NB4 (cell line): ENCODE results near the gene NSMF.
A peak's percentile ranks its signal among the peaks of the same experiment; 100 is the strongest.

ENCODE experiments used
- DNase-seq: peaks from one replicate; pipeline ENCODE4 v3.0.0; 2010; ENCODE audit warnings: low read depth
- H3K4me3 ChIP-seq: one replicate; pipeline ENCODE4 v1.5.1; 2011; ENCODE audit warnings: mild to moderate bottlenecking, low read depth, low read length, moderate library complexity
- MAX ChIP-seq: IDR thresholded peaks from 2 replicates; pipeline ENCODE4 v1.6.1; 2011; ENCODE audit warnings: low read depth, low read length
- MYC ChIP-seq: IDR thresholded peaks from 2 replicates; pipeline ENCODE4 v1.6.1; 2011; ENCODE audit warnings: low read depth, low read length
- POLR2A ChIP-seq: IDR thresholded peaks from 2 replicates; pipeline ENCODE4 v1.6.1; 2011; ENCODE audit warnings: mild to moderate bottlenecking; ENCODE audit not compliant: insufficient read length; ENCODE audit errors: extremely low read depth
- TF ChIP-seq, protein P1 (sequence below): IDR thresholded peaks from one replicate; pipeline ENCODE4 v1.5.1; 2012; ENCODE audit warnings: low read depth, low read length

Gene NSMF

GRCh38 chr9:137492464-137493363, 33.6 kb upstream of the NSMF start:
- TF ChIP-seq MAX (no peak), POLR2A (no peak), MYC (no peak)
- TF ChIP-seq, protein P1, sequence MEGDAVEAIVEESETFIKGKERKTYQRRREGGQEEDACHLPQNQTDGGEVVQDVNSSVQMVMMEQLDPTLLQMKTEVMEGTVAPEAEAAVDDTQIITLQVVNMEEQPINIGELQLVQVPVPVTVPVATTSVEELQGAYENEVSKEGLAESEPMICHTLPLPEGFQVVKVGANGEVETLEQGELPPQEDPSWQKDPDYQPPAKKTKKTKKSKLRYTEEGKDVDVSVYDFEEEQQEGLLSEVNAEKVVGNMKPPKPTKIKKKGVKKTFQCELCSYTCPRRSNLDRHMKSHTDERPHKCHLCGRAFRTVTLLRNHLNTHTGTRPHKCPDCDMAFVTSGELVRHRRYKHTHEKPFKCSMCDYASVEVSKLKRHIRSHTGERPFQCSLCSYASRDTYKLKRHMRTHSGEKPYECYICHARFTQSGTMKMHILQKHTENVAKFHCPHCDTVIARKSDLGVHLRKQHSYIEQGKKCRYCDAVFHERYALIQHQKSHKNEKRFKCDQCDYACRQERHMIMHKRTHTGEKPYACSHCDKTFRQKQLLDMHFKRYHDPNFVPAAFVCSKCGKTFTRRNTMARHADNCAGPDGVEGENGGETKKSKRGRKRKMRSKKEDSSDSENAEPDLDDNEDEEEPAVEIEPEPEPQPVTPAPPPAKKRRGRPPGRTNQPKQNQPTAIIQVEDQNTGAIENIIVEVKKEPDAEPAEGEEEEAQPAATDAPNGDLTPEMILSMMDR = no peak
- peak; percentile 56 for DNase-seq
- H3K4me3 ChIP-seq = no peak overlapping the region

DNA sequence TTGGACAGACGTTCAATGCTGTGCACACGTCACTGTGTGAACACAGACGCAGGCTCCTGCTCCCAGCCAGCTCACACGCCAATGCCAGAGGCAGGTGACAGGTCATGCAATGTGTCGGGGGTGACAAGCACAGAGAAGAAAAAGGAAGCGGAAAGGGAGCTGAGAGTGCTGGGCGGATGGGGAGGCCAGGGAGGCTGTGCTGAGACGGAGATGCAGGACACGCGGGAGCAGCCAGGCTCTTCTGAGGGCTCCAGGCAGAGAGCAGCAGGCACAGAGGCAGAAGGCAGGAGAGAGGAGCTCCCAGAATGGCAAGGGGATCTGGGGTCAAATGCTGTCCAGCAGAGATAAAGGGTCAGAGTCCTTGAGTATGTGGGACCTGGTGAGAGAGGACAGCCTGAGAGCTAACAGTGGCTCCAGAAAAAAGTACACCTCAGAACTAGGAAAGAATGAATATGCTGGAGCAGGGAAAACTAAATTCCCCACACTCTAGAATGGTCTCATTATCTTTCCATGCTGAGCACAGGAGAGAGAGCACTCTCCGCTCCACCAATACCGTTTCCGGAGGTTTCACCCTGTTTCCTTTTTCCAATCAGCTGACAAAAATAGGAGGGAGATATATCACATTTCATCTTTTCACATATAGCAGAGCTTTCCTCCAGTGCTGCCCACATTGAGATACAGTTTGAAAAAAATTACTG, 32.8 kb upstream of the NSMF start:
- TF ChIP-seq MYC (no peak), POLR2A (no peak), MAX (no peak)
- TF ChIP-seq, protein P1 = no peak
- no peak for DNase-seq
- H3K4me3 ChIP-seq = no peak overlapping the region

DNA sequence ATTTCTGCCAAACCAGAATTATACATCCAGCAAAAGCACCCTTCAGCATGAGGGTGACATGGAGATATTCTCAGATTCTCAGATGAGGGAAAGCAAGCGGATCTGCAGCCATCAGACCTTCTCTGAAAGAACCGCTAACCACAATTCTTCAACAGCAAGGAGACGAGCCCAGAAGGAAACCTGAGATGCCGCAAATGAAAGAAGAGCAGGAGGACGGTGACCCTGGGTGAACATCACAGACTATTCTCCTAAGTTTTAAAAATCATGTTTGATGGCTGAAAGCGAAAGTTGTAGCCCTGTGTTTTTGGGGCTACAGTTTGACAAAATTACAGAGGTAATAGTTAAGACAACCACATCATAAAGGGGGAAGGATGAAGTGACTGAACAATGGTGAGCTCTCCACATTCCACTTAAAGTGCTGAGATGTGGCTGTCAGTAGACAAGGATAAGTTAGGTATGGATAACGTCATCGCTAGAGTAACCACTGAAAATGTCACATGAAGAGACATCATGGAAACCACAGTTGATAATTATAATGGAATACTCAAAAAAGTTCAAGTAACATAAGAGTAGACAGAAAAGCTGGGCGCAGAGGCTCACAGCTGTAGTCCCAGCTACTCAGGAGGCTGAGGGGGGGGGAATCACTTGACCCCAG, 31.5 kb upstream of the NSMF start:
- H3K4me3 ChIP-seq = no peak overlapping the region
- no peak for DNase-seq
- TF ChIP-seq POLR2A (no peak), MAX (no peak), MYC (no peak)
- TF ChIP-seq, protein P1 = no peak

- no peak for TF ChIP-seq POLR2A
- no peak for TF ChIP-seq MAX
- TF ChIP-seq MYC = no peak
- TF ChIP-seq, protein P1 = no peak
- no peak for DNase-seq
- H3K4me3 ChIP-seq = no peak overlapping the region
These were observed 29.8 kb upstream of the NSMF start for GRCh38 chr9:137488906-137489305.

DNA sequence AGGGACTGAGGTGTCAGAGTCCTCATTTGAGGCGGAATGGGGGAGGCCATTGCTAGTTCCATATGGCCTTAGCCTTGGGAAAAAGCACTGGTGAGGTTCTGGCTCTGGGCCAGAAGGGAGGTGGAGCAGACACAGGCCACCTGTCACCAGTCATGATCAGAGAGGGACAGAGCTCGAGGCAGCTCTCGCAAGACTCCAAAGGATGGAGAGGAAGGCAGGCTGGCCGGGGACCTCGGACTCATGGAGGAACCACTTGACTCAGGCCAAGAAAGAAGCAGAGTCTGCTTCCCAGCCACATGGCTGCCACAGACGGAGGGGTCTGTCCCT, 29.2 kb upstream of the NSMF start:
- H3K4me3 ChIP-seq = no peak overlapping the region
- no peak for DNase-seq
- no peak for TF ChIP-seq POLR2A
- TF ChIP-seq MAX = no peak
- TF ChIP-seq, protein P1 = no peak
- no peak for TF ChIP-seq MYC
